ENCODE data around the gene C5orf63.

DNA sequence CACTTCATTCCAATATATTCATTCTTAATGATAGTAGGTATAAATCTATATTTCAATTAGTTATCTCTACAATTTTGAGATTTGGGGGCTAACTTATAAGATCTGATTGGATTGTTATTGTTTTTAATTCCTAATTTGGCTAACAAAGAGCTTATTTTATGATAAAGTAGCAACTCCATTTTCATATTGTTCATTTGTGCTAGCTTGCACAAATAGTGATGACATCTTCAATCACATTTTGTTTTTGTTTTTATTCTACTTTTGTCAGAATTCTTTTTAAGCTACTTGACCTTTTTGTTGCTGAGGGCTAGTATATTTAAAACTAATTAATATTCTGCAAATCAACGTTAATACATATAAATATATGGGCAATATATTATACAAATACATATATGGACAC lies 65.8 kb downstream of the C5orf63 start:
- TF ChIP-seq, protein P1, sequence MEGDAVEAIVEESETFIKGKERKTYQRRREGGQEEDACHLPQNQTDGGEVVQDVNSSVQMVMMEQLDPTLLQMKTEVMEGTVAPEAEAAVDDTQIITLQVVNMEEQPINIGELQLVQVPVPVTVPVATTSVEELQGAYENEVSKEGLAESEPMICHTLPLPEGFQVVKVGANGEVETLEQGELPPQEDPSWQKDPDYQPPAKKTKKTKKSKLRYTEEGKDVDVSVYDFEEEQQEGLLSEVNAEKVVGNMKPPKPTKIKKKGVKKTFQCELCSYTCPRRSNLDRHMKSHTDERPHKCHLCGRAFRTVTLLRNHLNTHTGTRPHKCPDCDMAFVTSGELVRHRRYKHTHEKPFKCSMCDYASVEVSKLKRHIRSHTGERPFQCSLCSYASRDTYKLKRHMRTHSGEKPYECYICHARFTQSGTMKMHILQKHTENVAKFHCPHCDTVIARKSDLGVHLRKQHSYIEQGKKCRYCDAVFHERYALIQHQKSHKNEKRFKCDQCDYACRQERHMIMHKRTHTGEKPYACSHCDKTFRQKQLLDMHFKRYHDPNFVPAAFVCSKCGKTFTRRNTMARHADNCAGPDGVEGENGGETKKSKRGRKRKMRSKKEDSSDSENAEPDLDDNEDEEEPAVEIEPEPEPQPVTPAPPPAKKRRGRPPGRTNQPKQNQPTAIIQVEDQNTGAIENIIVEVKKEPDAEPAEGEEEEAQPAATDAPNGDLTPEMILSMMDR (IDR thresholded peaks at IDR 0.05) = no peak
- no peak for TF ChIP-seq POLR2A (IDR thresholded peaks at IDR 0.05)

Measured in Peyer's patch (tissue), 4 donors.